GM18951 (cell line): ENCODE measurements around the gene MEOX1.

Experiments used
- POLR2A ChIP-seq: IDR thresholded peaks from 4 replicates; pipeline ENCODE4 v1.6.1; 2011; ENCODE audit warnings: mild to moderate bottlenecking; ENCODE audit not compliant: insufficient read length, insufficient read depth; ENCODE audit errors: extremely low read depth
- in situ Hi-C: fragments of 300-500 bp; cut with MboI; formaldehyde crosslinking; loops from one replicate; pipeline ENCODE4 v1.12.0; 2022; ENCODE audit warnings: low sequenced_read_pairs, mixed read lengths, inconsistent platforms; ENCODE audit not compliant: unreplicated experiment

MEOX1 gene

DNA sequence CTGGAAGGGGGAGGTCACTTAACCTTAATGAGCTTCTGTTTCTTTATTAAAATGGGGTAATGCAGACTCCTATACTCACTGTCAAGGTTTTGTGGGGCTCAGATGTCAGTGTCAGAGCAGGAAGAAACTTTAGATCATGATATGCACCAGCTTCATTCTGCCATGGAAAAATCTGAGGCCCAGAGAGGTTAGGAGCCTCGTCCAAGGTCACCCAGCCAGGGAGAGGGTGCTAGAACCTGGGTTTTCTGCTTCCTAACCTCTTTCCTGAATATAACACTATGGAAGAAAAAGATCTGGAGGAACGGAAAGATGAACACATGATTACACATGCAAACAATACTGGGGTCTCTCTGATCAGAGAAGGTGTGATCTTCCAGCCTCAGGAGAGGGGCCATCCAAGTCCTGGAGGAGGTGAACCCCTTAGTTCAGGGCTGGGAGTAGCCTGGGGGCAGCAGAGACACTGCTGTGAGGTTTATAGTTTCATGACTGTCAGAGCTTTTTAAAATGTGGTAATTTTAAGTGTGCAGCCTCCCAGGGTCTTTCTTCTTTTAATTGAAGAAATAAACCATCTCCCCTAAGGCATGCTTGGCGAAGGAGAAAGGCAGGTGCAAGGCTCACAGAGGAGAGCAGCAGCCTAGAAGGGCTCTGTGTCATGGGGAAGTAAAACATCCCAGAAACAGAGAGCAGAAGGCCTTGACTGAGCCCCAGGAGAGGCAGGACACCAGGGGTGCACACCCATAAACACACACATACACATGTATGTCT is 10.2 kb upstream of the MEOX1 start:
- in situ Hi-C loops: loop anchor here (5.0 kb wide), 1 partner anchor 95 kb away; no protein-coding TSS in a partner anchor
- TF ChIP-seq POLR2A: no peak

DNA sequence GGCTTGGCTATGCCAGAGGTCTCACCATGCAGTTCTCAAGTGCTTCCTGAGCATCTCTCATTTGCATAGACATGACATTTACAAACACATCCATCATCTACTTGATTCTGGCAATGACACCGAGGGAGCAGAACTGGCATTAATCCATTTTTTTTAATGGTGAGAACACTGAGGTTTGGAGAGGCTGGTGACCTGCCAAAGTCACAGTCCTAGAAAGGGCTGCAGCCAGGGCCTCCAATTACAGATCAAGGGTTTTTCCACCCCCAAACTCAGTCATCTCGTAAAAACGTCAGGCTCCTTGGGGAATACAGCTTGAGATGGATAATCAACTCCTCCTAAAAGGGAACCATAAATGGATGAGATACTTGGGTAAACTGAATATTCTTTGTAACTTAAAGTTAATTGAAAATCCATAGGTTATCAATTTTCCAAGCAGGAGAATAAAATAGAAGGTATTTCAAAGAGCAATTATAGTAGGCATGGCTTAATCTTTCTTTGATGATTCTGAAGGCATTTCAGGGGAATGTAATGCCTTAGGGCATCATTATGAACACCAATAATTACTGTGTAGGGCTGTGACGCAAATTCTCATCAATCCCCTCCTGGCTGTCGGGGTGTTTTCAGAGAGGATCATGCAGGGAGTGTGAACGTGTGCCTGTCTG is 9.4 kb upstream of the MEOX1 start:
- in situ Hi-C loops: loop anchor here (5.0 kb wide), 1 partner anchor 94 kb away; no protein-coding TSS in a partner anchor
- TF ChIP-seq POLR2A: no peak

- no peak for TF ChIP-seq POLR2A
- in situ Hi-C loops: loop anchor here (5.0 kb wide), 1 partner anchor 93 kb away; no protein-coding TSS in a partner anchor
Measured at GRCh38 chr17:43670645-43671030, 8.9 kb upstream of the MEOX1 start.

DNA sequence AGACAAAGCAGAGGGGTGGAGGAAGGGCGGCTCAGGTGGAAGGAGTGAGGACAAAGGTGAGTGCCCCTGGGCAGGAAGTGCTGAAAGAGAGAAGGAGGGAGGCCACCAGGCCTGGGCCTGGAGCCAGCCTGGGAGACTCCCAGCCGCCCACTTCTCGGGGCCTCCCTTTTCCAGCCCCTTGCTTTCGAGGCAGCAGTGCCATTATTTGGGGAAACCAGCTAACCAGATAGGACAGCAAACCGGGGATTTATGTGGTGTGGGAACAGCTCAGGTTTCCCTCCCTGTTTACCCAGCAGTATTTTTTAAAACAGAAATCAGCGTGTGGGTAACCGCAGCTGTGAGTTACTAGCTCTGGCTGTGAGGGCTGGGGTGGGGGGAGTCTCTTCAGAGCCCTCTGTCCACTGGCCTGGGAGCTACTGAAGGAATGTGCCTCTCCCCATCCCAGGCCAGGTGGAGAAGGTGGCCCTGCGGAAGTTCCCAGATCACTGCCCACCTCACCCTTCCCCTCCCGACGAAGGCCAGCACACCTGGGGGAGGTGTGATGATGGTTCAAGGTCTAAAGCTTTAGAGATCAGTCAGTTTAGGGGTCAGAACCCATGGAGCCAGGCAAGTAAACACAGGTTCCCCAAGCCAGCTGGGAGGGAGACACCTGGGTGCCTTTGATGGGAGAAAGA is 8.4 kb upstream of the MEOX1 start:
- no peak for TF ChIP-seq POLR2A
- in situ Hi-C loops: loop anchor here (5.0 kb wide), 1 partner anchor 93 kb away; no protein-coding TSS in a partner anchor

DNA sequence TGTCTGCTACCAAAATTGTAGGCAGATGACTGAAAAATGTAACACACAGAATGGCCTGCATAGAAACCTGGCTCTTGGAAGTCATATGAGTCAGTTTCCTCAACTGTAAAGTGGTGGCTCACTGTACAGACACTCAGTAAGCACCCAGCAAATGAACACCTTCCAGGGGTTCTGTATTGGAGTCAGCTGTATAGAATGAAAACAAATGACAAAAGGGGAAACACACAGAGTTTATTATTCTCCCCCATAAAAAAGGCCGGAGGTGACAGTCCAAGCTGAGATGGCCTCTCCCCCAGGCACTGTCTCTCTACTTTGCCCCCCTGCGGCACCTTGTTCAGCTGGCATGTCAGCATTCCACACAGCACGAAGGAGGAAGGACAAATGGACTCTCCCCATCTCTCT is 6.2 kb upstream of the MEOX1 start:
- in situ Hi-C loops: no loop called here
- no peak for TF ChIP-seq POLR2A

GRCh38 chr17:43667506-43667905 is 5.8 kb upstream of the MEOX1 start:
- TF ChIP-seq POLR2A: no peak
- in situ Hi-C loops: no loop called here

GRCh38 chr17:43665937-43666236 is 4.2 kb upstream of the MEOX1 start:
- in situ Hi-C loops: no loop called here

DNA sequence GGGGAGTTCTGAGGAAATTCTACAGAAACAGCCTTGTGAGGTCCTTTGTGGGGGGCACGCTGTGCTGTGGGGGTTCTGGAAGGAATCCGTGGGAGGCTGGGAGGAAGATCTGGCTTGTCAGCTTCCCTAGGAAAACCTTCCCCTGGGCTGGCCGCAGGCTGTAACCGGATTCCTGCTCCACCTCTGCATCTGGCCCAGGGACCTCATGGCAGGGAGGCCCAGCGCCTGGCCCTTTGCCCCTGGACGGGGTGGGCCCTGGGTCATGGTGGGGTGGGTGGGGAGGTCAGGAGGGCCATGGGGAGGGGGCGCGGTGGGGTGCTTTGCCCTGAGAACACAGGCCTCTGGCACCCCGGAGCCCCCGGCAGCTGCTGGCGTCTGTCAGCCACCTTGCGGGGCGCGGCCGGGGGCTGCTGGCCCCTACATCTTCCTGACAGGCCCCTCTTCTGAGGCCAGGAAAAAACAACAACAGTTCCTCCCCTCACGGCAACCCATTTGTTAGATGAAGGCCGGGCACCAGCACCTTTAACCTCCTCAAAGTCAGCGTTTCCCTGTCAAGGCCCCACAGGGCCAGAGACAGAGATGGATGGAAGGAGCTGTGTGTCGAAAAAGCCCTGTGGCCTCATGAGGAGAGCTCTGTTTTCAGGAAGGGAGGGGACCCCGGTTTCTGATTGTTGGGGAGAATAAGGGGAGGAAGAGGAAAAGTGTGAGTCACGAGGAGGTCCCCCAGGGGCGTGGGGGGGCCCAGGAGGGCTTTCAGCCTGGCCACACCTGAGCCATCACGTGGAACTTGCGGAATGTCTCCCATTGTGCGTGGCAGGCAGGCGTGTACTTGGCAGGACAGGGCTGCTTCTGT is 3.6 kb upstream of the MEOX1 start:
- in situ Hi-C loops: no loop called here

More at GRCh38 chr17:43665937-43666236, 4.2 kb upstream of the MEOX1 start:
- no peak for TF ChIP-seq POLR2A

DNA sequence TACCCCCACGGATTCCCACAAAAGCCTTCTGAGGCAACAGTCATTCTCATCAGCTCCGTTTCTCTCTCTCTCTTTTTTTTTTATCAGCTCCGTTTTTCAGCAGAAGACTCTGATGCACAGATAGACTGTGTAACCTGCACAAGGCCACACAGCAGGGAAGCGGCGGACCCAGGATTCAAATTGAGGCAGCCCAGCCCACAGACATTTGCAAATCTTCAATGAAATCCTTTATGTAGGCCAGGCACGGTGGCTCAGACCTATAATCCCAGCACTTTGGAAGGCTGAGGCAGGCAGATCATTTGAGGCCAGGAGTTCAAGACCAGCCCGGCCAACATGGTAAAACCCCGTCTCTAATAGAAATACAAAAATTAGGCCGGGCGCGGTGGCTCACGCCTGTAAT is 2.4 kb upstream of the MEOX1 start:
- in situ Hi-C loops: no loop called here
- no peak for TF ChIP-seq POLR2A

More for the DNA sequence above, 3.6 kb upstream of the MEOX1 start:
- no peak for TF ChIP-seq POLR2A

DNA sequence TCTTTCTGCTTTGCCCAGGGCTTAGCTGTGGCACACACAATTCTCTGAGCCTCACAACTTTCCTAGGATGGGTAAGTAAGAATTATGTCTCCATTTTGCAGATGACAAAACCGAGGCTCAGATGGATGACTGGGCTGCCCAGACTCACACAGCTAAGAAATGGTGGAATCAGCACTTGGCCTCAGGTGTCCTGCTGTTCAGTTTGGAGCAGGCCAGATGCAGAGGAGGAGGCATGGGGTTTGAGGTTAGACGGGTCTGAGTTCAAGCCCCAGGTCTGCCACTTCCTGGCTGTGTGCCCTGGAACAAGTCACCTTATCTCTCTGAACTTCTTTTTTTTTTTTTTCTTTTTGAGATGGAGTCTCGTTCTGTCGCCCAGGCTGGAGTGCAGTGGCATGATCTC is 1.7 kb upstream of the MEOX1 start:
- in situ Hi-C loops: no loop called here

DNA sequence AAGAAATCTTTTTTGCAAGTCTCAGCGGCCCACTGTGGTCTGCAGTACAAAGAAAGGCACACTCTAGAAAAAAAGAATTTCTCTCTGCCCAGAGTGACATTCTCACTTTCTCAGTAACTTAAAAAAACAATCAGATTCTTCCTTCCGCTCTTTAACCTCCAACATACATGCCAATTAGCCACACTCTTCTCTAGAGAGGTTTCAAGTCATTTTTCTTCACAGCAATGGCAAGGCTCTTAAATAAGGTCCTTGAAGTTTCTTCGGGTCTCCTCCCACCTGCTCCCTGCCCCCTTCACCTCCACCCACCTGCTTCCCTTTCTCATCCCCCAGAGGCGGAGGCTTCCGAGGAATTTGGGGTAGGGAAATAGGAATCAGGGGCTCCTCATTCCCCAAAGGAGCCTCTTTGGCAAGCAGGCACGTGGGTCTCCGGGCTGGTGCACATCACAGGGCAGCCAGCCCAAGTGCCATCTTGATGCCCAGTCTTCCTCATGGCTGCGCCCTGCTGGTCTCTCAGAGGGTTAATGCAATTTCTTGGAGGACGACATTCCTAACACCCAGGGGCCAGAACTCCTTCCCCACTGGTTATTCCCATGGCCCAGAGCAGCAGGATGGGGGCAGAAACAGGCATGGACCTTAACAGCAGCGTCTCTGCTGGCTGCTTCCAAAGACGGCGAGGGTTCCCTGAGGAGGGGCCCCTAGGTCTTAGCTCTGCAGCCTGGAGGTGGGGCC is 855 bp upstream of the MEOX1 start:
- no peak for TF ChIP-seq POLR2A
- in situ Hi-C loops: no loop called here

More for the DNA sequence above, 1.7 kb upstream of the MEOX1 start:
- TF ChIP-seq POLR2A: no peak

DNA sequence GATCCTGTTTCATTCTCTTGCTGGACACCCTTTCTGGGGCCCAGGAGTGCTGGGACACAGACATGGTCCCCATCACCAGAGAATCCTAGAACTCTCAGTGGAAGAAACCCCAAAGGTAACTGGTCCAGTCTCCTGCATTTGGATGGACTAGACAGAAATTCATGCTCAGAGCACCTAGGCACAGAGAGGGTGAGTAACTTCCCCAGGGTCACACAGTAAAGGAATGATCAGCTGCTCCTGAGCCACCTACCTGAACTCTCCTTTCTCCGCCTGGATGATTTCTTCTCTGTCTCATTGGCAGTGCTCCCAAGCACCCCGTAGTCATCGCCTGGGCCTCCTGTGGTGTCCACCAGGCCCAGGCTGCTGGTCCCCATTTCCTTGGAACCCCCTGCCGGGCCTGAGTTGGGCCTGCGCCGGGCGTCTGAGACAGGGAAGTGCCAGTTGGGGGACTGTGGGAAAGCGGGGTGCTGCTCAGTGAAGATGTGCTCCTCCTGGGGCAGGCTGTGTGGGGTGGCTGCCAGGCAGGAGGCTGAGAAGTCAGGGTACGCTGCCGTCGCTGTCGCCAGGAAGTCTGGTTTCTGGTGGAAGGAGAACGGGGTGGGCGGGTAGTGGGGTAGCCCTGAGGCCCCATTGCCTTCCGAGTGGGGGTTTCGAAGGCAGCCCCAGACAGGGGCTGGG is 767 bp downstream of the MEOX1 start:
- TF ChIP-seq POLR2A: no peak
- in situ Hi-C loops: no loop called here
